ENCODE measurements around the gene ABHD6. TPM values are rescaled to one million over a fixed set of nuclear protein-coding genes. Genes with fewer than 3 reads are reported as not detected.
"Not testable (repeated sequence)": the region's sequence is repeated elsewhere in the genome, so short reads cannot be mapped to it uniquely, and the experiment has no call there.

ABHD6 gene
- total RNA-seq, 1 donor from 2014 or later = 7.4 TPM

DNA sequence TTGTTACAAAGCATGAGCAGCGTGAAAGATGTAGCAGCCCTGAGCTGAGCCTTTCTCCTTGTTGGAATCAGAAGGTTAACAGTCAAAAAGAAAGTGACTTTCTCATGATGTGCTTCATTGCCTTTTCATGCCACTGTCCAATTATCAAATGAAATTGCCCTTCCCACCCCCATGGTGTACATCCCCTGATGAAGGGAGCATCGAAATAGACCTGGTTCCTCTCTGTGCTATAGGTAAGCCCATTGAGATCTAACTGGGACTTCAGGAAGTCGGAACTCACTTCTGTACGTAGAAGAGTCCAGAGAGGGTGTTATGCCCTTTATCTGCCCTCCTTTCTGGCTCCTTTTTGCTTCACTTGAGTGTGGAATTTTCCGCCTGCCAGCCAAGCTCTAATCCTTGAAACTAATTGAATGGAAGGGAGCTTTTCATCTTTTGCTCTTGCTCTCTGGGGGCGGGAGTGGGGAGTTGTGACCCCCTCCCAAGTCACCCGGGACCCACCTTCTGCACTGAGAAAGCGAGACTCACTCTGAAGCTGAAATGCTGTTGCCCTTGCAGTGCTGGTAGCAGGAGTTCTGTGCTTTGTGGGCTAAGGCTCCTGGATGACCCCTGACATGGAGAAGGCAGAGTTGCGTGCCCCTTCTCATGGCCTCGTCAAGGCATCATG is 20.9 kb downstream of the ABHD6 start:
- H3K4me3 Mint-ChIP-seq (ENCODE audit: unreplicated experiment) = no peak overlapping the region

GRCh38 chr3:58260261-58260731 is 22.7 kb downstream of the ABHD6 start:
- no peak overlapping the region for H3K27ac Mint-ChIP-seq (ENCODE audit: unreplicated experiment)
- H3K9me3 Mint-ChIP-seq (ENCODE audit: unreplicated experiment) = no peaks in the 10 kb centered on the region
- no peak overlapping the region for H3K4me3 Mint-ChIP-seq (ENCODE audit: unreplicated experiment)
- TF ChIP-seq CTCF (IDR thresholded peaks at IDR 0.05) = no peak
- H3K4me1 Mint-ChIP-seq (ENCODE audit: unreplicated experiment) = no peaks in the 10 kb centered on the region
- no peaks in the 10 kb centered on the region for H3K27me3 Mint-ChIP-seq (ENCODE audit: unreplicated experiment)
- H3K36me3 Mint-ChIP-seq (ENCODE audit: unreplicated experiment) = peaks cover 11% of the 10 kb centered on the region
- DNase-seq (ENCODE audit: extremely low spot score, unreplicated experiment) = no peak

More for the DNA sequence above, 20.9 kb downstream of the ABHD6 start:
- Mint-ChIP-seq H3K27ac (ENCODE audit: unreplicated experiment) (no peak overlapping the region), H3K9me3 (ENCODE audit: unreplicated experiment) (no peaks in the 10 kb centered on the region), H3K27me3 (ENCODE audit: unreplicated experiment) (no peaks in the 10 kb centered on the region), H3K4me1 (ENCODE audit: unreplicated experiment) (no peaks in the 10 kb centered on the region), H3K36me3 (ENCODE audit: unreplicated experiment) (peaks cover 11% of the 10 kb centered on the region)
- TF ChIP-seq CTCF (IDR thresholded peaks at IDR 0.05) = no peak
- no peak for DNase-seq (ENCODE audit: extremely low spot score, unreplicated experiment)

DNA sequence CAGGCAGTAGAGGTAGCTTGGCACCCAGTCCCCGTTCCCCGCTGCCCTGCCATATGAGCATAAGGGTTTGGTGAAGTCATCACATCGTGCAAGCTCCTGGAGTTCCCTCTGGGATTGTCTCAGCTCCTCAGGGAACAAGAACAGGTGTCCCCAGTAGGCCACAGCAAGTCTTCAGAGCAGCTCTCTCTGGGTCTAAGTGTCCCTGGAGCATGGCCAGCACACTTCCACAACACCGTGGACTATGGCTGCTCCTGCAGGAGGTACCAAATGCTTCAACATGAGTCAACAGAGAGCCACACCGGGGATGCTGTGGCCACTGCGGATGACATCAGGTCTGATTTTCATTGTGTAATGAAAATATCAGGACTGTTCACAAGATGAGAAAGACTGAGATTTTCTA is 23.1 kb downstream of the ABHD6 start:
- H3K27me3 Mint-ChIP-seq (ENCODE audit: unreplicated experiment) = no peaks in the 10 kb centered on the region
- H3K27ac Mint-ChIP-seq (ENCODE audit: unreplicated experiment) = no peak overlapping the region

DNA sequence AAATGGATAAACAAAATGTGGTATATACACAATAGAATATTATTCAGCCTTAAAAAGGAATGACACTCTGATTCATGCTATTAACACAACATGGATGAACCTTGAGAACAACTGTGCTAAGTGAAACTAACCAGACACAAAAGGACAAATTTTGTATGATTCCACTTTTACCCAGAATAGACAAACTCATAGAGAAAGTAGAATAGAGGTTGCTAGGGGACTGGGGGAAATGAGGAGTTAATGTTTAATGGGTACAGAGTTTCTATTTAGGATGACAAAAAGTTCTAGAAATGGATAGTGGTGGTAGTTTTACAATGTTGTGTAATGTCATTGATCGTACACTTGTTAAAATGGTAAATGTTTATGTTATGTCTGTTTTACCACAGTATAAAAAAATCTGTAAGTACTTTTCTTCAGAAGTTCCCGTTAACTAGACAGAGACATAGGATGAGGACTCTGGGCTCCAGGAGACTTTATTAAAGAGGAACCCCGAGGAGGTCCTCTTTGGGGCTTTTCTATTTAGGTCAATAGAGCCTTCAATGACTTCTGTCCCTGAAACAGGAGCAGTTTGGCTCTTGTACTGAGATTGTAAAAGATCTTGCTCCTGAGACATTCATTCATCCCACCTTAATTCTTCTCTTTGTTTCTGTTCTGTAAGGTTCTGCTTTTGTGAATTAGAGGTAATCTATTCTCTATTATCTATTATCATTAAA is 24.5 kb downstream of the ABHD6 start:
- TF ChIP-seq CTCF (IDR thresholded peaks at IDR 0.05) = no peak
- Mint-ChIP-seq H3K27ac (ENCODE audit: unreplicated experiment) (no peak overlapping the region), H3K4me3 (ENCODE audit: unreplicated experiment) (no peak overlapping the region)

More for the DNA sequence above, 23.1 kb downstream of the ABHD6 start:
- DNase-seq (ENCODE audit: extremely low spot score, unreplicated experiment) = no peak
- Mint-ChIP-seq H3K4me3 (ENCODE audit: unreplicated experiment) (no peak overlapping the region), H3K4me1 (ENCODE audit: unreplicated experiment) (no peaks in the 10 kb centered on the region), H3K36me3 (ENCODE audit: unreplicated experiment) (peaks cover 11% of the 10 kb centered on the region), H3K9me3 (ENCODE audit: unreplicated experiment) (no peaks in the 10 kb centered on the region)
- TF ChIP-seq CTCF (IDR thresholded peaks at IDR 0.05) = no peak

GRCh38 chr3:58266577-58266976 is 29.0 kb downstream of the ABHD6 start:
- no peak for DNase-seq (ENCODE audit: extremely low spot score, unreplicated experiment)
- Mint-ChIP-seq H3K27ac (ENCODE audit: unreplicated experiment) (no peak overlapping the region), H3K36me3 (ENCODE audit: unreplicated experiment) (no peaks in the 10 kb centered on the region), H3K27me3 (ENCODE audit: unreplicated experiment) (no peaks in the 10 kb centered on the region), H3K4me1 (ENCODE audit: unreplicated experiment) (no peaks in the 10 kb centered on the region), H3K4me3 (ENCODE audit: unreplicated experiment) (no peak overlapping the region), H3K9me3 (ENCODE audit: unreplicated experiment) (no peaks in the 10 kb centered on the region)
- no peak for TF ChIP-seq CTCF (IDR thresholded peaks at IDR 0.05)

More for the DNA sequence above, 24.5 kb downstream of the ABHD6 start:
- DNase-seq (ENCODE audit: extremely low spot score, unreplicated experiment) = no peak
- peaks cover 7% of the 10 kb centered on the region for H3K36me3 Mint-ChIP-seq (ENCODE audit: unreplicated experiment)
- H3K9me3 Mint-ChIP-seq (ENCODE audit: unreplicated experiment) = no peaks in the 10 kb centered on the region
- no peaks in the 10 kb centered on the region for H3K27me3 Mint-ChIP-seq (ENCODE audit: unreplicated experiment)
- no peaks in the 10 kb centered on the region for H3K4me1 Mint-ChIP-seq (ENCODE audit: unreplicated experiment)

GRCh38 chr3:58267543-58267942 is 30.0 kb downstream of the ABHD6 start:
- not testable (repeated sequence) for DNase-seq (ENCODE audit: extremely low spot score, unreplicated experiment); H3K27ac Mint-ChIP-seq (ENCODE audit: unreplicated experiment); H3K4me1 Mint-ChIP-seq (ENCODE audit: unreplicated experiment)

More at GRCh38 chr3:58267543-58267942, 30.0 kb downstream of the ABHD6 start:
- H3K36me3 Mint-ChIP-seq (ENCODE audit: unreplicated experiment); H3K4me3 Mint-ChIP-seq (ENCODE audit: unreplicated experiment); H3K9me3 Mint-ChIP-seq (ENCODE audit: unreplicated experiment); H3K27me3 Mint-ChIP-seq (ENCODE audit: unreplicated experiment): not testable (repeated sequence)
